ENCODE data around the gene TNIP2.
"Not testable (repeated sequence)": the region's sequence is repeated elsewhere in the genome, so short reads cannot be mapped to it uniquely, and the experiment has no call there.

Gene TNIP2

GRCh38 chr4:2768124-2768523 lies 12.0 kb upstream of the TNIP2 start:
- DNase-seq (ENCODE audit: low read depth) = no peak

DNA sequence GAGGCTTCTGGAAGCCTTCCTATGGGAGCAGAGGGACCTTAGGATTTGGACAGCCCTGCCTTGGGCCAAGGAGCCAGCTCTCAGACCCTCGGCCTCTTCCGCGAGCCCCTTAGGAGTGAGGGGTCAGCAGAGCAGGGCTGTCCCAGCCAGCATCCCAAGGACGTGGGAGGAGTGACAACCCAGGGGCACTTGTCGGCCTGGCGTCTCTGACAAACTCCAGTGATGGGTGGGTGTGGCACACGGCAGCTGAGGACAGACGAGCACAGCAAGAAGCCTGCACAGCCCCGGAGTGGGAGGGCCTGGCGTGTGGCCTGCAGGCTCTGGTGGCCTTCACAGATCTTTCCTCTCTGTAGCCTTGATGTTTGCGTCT lies 11.6 kb upstream of the TNIP2 start:
- DNase-seq (ENCODE audit: low read depth) = no peak

DNA sequence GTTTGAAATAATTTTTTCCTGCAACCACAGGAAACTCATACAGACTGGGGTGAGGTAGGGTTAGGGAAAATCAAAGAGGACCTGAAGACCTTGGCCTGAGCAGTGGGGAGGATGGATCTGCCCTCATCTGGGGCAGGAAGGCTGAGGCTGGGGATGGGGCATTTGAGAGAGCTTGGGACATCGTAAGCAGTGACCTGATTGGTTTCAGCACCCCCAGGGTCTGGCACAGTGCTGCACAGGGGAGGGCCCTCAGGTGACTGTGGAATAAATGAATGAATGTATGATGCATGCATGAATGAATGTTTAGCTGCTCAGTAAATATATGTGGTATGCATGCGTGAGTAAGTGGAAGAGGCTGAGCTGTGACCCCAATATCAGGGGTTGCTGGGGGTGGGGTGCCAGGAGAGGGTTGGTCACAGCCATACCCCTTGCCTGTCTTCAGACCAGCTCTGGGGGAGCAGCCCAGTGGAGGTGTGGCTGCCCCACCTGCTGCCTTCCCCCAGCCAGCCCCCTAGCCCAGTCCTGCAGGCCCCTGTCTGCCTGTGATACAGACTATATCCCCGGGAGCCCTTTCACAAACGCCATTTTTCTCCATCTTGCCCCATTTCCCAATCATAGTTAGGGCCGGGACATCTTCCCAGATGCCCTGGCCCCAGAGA lies 11.0 kb upstream of the TNIP2 start:
- no peak for DNase-seq (ENCODE audit: low read depth)

DNA sequence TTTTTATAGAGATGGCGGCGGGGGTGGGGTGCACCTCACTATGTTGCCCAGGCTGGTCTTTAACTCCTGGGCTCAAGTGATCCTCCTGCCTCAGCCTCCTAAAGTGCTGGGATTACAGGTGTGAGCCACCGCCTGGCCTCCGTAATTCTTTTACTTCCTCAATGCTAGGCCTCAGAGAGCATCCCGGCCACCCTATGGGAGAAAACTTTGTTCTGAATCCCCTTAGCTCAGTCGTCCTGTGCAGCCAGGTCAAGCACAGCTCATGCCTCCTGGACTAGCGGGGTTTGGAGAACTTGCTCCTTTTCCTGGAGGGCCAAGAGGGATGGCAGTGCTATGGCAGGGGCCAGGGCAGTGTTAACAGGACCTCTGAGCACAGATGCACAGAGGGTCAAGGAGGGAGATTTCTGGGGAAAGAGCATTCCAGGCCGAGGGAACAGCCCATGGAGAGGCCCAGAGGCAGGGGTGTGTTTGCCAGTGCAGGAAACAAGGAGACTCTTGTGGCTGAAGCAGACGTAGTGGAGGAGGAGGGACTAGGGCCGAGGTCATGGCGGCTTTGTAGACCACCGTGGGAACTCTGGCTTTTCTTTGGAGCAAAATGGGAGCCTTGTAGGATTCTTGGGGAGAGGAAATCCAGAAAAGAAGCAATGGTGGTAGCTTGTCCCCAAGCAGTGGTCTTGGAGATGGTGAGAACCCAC lies 9.8 kb upstream of the TNIP2 start:
- no peak for DNase-seq (ENCODE audit: low read depth)

- no peak for DNase-seq (ENCODE audit: low read depth)
These were observed 7.4 kb upstream of the TNIP2 start for GRCh38 chr4:2763511-2763967.

DNA sequence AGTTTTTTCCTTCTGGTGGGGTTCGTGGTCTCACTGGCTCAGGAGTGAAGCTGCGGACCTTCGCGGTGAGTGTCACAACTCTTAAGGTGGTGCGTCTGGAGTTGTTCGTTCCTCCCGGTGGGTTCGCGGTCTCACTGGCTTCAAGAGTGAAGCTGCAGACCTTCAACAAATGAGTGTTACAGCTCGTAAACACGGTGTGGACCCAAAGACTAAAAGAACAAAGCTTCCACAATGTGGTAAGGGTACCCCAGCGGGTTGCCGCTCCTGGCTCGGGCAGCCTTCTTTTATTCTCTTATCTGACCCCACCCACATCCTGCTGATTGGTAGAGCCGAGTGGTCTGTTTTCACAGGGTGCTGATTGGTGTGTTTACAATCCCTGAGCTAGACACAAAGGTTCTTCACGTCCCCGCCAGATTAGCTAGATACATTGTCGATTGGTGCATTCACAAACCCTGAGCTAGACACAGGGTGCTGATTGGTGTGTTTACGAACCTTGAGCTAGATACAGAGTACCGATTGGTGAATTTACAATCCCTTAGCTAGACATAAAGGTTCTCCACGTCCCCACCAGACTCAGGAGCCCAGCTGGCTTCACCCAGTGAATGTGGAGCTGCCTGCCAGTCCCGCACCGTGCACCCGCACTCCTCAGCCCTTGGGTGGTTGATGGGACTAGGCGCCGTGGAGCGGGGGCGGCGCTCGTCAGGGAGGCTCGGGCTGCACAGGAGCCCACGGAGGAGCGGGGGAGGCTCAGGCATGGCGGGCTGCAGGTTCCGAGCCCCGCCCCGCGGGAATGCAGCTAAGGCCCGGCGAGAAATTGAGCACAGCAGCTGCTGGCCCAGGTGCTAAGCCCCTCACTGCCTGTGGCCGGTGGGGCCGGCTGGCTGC lies 6.6 kb upstream of the TNIP2 start:
- DNase-seq (ENCODE audit: low read depth) = not testable (repeated sequence)

DNA sequence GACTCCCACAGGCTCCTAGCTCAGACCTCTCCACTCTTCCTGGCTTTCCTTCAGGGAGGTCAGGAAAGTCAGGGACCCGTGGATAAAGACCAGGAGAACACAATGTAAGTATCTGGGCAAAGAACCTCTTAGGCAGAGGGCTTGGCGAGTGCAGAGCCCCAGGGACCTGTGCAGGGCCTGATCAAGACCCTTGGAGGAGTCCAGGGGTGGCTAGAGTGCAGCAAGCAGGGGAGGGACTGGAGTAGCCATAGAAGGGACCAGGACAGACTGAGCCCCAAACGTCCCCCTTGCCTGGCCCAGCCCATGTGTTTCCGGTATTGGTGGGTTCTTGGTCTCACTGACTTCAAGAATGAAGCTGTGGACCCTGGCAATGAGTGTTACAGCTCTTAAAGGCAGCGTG lies 5.9 kb upstream of the TNIP2 start:
- DNase-seq (ENCODE audit: low read depth) = no peak

GRCh38 chr4:2761035-2761923 lies 5.1 kb upstream of the TNIP2 start:
- DNase-seq (ENCODE audit: low read depth) = no peak

GRCh38 chr4:2757426-2757825 lies 1.3 kb upstream of the TNIP2 start:
- DNase-seq (ENCODE audit: low read depth) = no peak

DNA sequence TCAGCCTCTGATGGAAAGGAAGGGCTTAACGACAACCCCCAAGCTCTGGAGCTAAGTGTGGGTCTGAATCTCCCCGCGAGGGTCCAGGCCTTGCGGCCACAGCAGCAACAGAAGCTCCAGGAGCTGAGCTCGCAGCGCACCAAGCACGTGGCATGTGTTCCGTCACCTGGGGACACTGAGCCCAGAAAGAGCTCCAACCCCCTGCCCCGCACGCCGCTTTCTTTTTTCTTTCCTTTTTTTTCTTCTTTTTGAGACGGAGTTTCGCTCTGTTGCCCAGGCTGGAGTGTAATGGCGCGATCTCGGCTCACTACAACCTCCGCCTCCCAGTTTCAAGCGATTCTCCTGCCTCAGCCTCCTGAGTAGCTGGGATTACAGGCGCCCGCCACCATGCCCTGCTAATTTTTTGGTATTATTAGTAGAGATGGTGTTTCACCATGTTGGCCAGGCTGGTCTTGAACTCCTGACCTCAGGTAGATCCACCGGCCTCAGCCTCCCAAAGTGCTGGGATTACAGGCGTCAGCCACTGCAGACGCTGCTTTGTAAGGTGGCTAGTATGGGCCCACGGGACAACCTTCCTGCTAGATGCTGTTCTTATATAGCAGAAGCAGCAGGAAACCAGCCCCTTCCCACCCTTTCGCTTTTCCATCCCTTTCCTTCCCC lies 685 bp upstream of the TNIP2 start:
- no peak for DNase-seq (ENCODE audit: low read depth)

GRCh38 chr4:2754848-2755819 lies 1.0 kb downstream of the TNIP2 start:
- DNase-seq (ENCODE audit: low read depth) = no peak

DNA sequence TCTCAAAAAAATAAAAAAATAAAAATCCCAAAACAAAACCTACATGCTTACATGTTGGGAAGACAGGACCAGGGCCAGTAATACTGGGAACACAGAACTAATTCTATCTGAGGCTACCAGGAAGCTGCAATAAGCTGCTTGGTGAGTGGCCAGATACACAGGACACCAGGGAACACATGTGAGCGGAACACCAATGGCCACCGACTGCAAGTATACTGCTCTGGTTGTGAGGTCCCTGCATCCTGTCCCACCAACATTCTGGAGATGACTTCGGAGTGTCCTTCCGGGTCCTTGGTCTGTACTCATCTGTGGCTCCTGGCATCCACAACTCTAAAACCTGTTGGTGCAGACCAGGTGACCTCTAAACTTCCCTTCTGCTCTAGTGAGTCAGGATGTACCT lies 2.7 kb downstream of the TNIP2 start:
- DNase-seq (ENCODE audit: low read depth) = no peak

DNA sequence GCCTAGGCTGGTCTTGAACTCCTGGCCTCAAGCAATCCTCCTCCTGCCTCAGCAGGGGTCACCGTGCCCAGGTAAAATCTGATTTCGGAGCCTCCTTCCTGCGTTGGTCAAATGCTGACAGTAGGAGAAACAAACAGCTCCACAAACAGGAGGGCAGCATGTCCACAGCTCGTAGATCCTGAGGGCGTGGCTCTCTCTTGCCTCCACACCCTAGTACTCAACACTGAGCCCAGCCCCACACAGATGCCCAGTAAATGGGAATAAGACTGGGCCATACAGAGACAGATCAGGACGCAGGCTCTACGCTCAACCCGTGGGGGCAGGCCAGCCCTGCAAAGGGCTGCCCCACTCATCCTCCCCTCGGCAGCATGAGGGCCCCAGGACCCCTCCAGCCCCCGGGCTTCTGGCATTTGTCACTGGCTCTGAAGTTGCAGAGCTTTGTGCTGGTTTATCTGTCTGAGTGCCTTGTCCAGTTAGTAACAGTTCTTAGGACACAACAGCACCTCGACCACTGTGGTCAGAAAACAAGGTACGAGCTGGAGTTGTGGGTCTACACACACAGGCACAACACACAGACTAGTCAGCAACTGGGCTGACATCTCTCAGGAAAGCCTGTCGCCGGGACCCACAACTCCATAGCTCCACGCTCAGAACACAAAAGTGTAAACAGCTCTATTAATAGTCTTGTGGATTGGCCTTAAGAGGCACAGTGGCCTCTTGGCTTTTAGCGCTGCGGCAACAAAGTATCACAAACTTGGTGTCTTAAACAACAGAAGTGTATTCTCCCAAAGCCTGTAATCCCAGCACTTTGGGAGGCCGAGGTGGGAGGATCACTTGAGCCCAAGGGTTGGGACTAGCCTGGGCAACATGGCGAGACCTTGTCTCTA lies 5.2 kb downstream of the TNIP2 start:
- no peak for DNase-seq (ENCODE audit: low read depth)

GRCh38 chr4:2746891-2747695 lies 9.0 kb downstream of the TNIP2 start:
- DNase-seq (ENCODE audit: low read depth) = no peak

DNA sequence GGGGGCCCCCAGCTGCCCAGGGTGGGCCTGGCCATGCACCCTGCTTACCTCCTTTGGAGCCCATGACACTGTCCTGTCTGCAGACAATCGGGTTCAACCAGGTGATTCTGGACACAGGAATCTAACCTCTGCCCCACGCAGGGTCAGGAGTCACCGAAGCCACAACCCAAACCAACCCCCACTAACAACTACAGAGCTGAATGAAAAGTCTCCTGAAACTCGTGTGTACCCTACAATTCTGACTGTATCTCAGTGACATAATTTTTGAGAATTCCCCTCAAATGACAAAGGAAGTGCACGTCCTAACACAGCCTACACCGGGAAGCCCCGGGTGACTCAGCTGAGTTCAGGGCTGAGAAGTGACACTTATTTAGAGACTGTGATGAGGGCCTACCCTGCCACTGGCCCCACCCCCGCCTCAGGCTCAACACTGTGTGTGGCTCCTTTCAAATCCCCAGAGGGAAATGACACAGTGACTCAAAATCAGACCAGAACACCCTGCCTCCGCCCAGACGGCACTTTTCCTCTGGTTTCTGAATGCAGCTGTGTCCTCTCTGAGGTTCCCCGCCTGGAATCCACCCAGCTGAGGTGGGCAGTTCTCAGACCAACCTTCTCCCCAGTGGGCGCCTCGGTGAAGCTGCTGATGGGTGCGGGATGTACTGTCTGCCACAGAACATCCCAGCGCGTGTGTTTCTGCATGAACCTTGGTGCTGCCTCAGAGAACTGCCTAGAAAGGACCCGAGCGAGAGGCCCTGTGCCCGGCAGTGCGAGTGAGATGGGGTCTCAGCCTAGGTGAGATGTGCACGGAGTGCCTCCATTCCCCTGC lies 9.9 kb downstream of the TNIP2 start:
- no peak for DNase-seq (ENCODE audit: low read depth)

DNA sequence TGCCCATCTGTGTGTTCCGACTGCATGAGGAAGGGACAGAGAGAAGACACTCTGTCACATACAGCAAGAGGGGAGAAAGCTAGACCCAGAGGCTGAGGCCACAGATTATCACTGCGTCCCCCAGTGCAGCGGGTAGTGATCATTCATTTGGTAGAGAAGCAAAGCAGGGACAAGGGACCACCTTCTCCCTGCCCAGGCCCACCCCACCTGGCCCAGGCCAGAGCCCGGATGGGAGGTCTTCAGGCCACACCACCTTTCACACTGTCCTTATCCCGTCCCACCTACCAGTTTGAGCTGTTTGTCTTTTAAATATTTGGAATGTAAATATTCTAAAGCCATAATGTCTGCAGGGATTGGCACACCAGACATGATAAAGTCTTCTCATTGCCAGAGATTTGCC lies 10.6 kb downstream of the TNIP2 start:
- no peak for DNase-seq (ENCODE audit: low read depth)

- no peak for DNase-seq (ENCODE audit: low read depth)
These were observed 11.4 kb downstream of the TNIP2 start for GRCh38 chr4:2744576-2745270.
